ENCODE results near the gene OR10G2.

GRCh38 chr14:21589317-21589716, 45.4 kb downstream of the OR10G2 start:
- TF ChIP-seq, protein P1, sequence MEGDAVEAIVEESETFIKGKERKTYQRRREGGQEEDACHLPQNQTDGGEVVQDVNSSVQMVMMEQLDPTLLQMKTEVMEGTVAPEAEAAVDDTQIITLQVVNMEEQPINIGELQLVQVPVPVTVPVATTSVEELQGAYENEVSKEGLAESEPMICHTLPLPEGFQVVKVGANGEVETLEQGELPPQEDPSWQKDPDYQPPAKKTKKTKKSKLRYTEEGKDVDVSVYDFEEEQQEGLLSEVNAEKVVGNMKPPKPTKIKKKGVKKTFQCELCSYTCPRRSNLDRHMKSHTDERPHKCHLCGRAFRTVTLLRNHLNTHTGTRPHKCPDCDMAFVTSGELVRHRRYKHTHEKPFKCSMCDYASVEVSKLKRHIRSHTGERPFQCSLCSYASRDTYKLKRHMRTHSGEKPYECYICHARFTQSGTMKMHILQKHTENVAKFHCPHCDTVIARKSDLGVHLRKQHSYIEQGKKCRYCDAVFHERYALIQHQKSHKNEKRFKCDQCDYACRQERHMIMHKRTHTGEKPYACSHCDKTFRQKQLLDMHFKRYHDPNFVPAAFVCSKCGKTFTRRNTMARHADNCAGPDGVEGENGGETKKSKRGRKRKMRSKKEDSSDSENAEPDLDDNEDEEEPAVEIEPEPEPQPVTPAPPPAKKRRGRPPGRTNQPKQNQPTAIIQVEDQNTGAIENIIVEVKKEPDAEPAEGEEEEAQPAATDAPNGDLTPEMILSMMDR (IDR thresholded peaks at IDR 0.05; ENCODE audit: insufficient read depth, low read length, poor library complexity, severe bottlenecking): no peak
- TF ChIP-seq EZH2phosphoT487 (conservative IDR thresholded peaks at IDR 0.05; ENCODE audit: low read length): no peak

All from SU-DHL-6 (cell line).